ENCODE results near the gene CXorf65.

- no peak for TF ChIP-seq CTCF (IDR thresholded peaks at IDR 0.05)
- TF ChIP-seq POLR2A (IDR thresholded peaks at IDR 0.05), result no peak
Observed at GRCh38 chrX:71056867-71057266, 49.7 kb downstream of the CXorf65 start.
